ENCODE results near the gene LGR5.
"Not testable (repeated sequence)": the region's sequence is repeated elsewhere in the genome, so short reads cannot be mapped to it uniquely, and the experiment has no call there.

Gene LGR5

DNA sequence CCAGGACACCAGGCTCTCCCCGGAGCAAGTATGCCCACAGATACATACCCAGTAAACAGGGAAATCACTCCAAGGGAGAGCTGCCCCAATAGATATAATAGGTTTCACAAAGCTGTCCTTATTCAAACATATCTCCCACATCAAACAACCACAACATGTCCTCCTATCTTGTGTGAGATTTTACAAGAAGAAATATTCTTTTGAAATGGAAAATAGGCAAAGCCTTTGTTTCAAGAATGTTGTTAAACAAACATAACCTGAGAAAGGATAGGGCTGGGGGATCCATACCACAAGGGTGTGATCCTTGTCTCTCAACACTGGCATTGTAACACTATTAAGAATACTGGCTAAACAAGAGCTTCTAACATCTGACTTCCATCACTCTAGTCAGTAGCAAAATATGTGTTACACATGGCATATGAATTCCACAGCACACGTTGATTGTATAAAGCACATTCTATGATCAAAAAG lies 32.9 kb downstream of the LGR5 start:
- H3K4me3 ChIP-seq (ENCODE audit: low read depth, low read length), result no peak overlapping the region

DNA sequence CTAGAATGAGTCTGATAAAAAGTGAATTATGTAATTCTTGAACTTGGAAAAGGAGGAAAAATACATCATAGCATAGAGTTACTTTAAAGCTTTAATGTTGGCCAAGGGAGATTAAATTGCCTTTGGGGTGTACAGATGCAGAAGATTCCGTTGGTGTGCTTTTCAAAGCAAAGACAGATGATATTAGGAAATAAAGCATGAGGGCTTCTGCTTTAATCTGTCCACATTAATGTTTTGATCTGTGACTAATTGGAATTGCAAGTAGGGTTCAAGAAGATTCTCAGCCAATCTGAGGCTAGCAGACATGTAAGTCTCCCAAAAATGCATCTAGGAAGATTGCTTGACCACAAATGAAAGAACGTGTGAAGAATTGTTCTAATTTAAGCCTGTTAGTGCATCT lies 35.2 kb downstream of the LGR5 start:
- H3K4me3 ChIP-seq (ENCODE audit: low read depth, low read length), result no peak overlapping the region

DNA sequence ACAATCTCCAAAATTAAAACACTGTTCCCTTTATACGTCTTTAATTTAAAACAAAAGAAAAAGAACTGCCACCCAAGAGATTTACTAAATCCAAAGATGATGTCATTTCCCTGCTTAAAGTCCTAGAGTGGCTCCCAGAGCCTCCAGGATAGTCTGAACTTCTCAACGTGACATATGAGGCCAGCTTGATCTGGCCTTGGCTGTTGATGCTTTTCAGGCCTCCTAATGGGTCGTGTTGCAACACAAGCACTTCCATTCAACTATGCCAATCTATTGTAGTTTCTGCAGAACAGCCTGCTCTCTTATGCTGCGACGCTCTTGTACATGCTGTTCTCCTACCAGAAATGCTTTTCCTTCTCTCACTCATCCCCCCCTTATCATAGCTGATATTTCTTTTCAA lies 35.7 kb downstream of the LGR5 start:
- H3K4me3 ChIP-seq (ENCODE audit: low read depth, low read length), result no peak overlapping the region

DNA sequence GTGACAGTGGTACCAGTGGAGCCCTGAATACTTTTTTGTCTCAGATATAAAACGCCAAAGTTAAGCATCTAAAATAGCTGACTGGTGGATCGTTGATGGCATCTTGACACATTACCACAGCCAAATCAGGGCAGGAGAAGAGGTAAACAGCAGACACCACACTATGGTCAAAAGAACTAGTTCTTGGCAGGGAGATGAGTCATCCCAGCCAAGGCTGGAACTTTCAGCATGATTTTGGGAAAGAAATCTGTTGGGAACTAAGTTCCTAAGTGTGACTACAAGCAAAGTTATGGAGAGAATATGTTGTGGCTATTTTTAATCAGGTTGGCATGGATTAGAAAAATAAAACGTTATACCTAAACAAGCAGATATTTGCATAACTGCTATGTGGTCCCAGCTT lies 36.9 kb downstream of the LGR5 start:
- no peak overlapping the region for H3K4me3 ChIP-seq (ENCODE audit: low read depth, low read length)

DNA sequence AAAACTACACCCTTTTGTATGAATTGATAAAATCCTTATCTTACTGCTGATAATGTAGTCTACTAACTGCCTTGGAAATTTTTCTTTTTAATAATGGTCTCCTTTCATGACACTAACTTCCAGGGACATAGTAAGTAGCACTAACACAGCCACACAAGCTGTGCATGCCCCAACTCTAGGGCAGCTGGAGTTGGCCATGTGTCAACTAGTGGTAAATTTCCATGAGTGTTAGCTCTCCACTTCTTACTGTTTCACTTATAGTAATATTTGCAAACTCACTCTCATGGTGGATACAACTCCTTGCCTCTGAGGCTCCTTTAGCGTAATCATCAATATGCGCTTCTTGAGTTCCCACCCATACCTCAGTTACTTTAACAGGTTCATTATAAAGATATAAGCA lies 38.0 kb downstream of the LGR5 start:
- no peak overlapping the region for H3K4me3 ChIP-seq (ENCODE audit: low read depth, low read length)

DNA sequence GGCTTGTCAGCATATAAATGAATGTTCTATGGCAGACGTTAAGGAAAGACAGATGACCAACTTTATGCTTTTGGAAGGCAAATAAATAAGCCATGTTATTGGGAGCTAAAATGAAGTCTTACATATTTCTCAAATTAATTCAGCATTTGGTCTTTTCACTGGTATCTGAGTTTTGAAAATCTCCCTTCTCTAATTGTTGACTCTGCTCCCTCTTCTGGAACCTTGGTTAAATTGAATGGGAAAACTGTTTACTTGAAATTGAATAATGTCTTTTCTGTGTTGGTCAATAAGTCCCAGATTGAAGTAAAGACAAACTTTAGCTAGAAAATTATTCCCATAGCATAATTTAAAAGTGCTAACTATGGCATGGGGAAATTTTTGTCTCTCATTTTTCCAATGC lies 38.7 kb downstream of the LGR5 start:
- no peak overlapping the region for H3K4me3 ChIP-seq (ENCODE audit: low read depth, low read length)

DNA sequence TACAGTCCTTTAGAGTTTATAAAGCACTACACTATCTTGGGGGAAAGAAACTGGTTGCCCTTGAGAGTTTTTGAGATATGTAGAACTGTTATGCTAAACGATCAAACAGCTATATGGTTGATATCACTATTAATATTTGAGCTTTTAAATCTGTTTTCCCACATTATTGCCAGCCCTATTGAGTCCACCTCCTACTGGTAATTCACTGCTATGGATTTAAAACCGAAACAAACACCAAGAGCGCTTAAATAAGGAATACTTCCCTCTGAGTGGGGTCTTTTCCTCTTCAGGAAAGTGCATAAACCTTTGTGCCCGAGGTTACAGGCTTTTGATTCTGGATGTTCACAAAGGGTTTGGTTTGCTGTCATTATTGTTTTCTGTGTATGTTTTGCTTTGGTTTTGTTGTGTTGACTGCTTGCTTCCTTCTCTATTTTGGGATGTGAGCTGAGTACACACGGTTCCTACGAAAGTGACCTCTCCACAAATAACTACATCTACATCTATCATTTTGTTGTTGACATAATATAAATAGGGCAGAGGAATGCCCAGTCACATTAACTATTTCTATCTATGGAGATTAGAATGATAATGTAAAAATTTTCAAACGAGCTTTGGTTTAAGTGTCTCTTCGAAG lies 44.8 kb downstream of the LGR5 start:
- no peak overlapping the region for H3K4me3 ChIP-seq (ENCODE audit: low read depth, low read length)

DNA sequence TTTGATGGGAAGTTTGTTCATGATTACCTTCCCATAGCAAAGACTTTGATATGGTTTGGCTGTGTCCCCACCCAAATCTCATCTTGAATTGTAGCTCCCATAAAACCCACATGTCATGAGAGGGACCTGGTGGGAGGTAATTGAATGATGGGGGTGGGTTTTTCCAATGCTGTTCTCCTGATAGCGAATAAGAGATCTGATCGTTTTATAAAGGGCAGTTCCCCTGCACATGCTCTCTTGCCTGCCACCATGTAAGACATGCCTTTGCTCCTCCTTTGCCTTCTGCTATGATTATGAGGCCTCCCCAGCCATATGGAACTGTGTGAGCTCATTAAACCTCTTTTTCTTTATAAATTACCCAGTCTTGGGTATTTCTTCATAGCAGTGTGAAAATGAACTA lies 51.2 kb downstream of the LGR5 start:
- not testable (repeated sequence) for H3K4me3 ChIP-seq (ENCODE audit: low read depth, low read length)

DNA sequence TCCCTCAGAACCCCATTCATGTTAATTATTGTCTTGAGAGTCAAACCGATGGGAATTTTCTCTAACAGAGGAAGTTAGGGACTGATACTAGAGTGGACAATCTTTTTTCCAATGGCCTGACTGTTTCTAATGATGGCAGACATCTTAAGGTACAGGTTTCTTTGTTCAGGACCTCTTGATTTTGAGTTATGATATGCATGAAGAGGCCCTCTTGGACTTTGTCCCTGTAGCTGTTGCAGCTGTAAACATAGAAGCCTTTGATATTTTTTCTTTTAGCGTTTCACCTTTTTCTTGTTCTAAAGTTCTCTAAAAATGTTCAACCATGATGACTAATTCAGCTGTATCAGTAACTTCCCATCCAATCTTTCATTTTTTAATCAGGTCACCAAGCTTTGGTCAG lies 53.0 kb downstream of the LGR5 start:
- H3K4me3 ChIP-seq (ENCODE audit: low read depth, low read length), result no peak overlapping the region

DNA sequence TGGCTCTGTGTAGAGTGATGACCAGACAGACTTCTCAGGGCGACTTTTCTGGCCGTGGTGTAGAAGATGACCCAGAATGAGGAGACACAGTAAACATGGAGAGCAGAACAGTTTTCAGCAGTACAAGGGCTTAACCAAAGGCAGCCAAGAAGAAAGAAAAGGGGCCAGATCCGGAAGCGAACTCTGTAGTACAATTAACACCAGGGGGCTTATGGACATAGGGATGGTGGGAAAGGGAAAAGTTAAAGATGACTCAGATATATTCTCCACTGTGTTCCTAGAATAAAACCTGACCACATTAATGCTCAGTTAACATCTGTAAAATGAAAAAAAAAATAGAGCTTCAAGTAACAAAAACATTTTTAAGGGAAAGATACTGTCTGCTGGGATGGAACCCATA lies 60.2 kb downstream of the LGR5 start:
- no peak overlapping the region for H3K4me3 ChIP-seq (ENCODE audit: low read depth, low read length)

DNA sequence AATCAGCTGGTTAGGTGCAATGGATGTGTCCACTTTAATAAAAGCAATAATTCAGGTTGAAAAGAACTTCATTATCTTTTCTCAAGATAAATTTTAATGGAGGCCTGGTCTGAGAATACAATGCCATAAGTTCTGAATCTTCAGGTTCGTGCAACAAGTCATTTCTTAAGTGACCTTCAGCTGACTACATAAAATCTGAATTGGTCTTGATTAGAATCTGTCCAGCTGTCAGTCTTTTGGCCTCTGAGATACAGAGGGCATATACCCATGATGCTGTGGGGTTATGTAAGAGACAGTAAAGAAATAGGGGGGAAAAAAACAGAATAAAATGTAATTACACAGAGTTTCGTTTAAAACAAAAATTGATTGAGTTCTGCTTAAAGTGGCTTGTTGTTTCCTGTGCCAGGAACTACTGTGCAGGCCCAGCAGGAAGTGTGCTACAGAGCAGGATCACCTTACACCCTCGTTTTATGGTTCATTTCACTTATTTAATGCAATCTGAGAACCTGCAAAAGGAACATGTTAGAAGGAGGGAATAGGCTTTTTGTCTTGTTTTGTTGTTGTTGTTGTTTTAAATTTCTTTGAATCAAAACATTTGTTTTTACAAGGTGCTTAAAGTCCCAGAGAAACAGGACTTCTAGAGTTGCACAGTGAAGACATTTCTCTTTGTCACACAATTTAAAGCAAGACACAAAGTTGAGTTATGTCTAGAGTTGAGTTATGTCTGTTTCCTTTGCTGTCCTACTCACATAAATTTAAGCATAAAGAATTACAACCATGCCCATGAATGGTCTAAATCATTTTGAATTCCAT lies 64.2 kb downstream of the LGR5 start:
- no peak overlapping the region for H3K4me3 ChIP-seq (ENCODE audit: low read depth, low read length)

DNA sequence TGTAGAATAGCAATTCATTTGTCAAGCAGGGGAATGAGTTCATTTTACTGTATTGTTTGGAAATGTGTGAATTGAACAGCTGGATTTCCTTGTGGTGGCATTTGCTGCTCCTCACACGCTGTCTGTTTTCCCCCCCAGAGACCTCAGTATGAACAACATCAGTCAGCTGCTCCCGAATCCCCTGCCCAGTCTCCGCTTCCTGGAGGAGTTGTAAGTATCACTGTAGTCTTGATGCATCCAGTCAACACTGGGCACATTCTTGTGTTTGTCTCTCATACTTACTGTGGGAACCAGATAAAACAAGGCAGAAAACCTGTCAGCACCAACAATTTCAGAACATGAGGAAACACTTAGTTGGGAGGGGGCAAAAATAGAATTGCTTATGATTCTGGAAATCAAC lies 64.9 kb downstream of the LGR5 start:
- H3K4me3 ChIP-seq (ENCODE audit: low read depth, low read length), result no peak overlapping the region

DNA sequence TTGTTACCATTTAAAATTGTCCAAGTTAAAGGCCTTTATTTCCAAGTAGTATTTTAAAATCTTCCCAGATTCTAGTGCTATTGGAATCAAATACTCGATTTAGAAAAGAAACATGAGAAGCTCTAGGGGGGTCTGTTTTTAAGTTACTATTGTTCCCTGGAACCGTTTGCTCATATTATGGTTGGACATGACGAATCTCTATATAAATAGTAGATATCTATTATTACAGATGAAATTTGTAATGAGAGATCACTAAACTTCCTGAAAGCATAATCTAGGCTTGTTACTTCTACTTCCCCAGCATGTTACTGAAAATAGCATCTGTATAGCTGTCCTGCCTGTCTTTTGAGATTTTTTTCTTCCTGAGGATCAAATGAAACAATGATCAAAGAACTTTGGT lies 70.1 kb downstream of the LGR5 start:
- no peak overlapping the region for H3K4me3 ChIP-seq (ENCODE audit: low read depth, low read length)

DNA sequence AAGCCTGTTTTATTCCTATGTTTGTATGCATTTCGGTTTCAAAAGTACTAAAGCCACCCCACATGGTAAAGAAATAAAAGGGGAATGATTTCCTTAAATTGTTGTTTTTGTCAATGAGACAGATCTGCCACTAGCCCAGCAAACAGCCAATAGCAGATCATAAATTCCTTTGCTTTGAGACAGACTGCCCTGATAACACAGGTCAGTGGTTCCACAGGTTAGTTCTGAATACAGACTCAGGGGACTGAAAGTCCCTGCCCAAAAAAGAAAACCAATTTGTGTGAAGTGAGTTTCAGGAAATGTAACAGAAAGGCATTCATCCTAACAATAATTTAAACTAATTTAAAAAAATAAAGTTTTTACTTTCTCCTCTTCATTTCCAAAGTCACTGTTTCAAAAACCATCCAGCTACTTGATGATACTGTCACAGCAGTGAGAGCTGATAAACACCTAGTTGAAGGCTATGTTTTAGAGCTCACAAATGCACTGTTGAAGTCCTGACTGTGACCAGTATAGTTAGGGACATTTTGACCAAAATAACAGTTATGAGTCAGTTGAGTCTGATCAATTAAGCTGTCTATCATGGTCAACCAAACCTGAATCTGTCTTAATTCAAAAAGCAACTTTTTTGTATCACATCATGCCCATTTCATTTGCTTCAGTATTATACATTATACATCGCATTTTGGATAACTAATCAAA lies 77.7 kb downstream of the LGR5 start:
- no peak overlapping the region for H3K4me3 ChIP-seq (ENCODE audit: low read depth, low read length)

DNA sequence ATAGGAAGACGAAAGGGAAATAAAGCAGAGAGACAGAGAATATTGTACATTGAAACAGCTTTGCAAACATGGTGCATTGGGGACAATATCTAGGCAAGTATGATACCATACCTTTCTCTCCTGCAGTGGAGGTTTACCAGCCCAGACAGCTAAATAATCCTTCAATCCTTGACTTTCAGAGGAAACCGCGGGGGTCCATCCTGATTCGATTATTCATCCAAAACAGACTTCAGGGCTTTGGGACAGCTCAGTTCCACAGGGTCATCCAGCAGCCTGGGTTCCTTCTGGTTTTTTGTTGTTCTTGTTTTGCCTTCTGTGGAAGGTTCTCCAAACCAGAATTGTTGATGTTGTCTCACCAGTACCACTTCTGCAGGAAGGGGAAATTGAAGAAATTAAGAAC lies 81.5 kb downstream of the LGR5 start:
- H3K4me3 ChIP-seq (ENCODE audit: low read depth, low read length), result no peak overlapping the region

DNA sequence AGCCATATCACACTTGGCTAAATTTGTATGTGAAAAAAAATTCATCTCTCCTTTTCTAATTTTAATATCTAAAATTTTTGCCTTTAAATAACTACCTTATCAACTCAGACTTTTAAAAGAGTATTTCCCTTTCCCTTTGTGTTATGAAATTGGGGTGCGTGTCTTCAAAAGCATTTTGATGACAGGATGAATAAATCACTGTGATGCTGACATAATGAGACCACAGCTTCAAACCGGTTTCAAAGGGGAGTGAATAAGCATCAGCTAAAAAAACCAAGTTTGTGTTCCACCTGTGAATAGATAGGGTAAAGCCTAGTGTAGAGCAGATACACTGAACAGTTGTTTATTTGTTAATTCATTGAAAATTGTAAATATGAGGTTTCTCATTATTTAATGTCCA lies 85.0 kb downstream of the LGR5 start:
- H3K4me3 ChIP-seq (ENCODE audit: low read depth, low read length), result no peak overlapping the region

DNA sequence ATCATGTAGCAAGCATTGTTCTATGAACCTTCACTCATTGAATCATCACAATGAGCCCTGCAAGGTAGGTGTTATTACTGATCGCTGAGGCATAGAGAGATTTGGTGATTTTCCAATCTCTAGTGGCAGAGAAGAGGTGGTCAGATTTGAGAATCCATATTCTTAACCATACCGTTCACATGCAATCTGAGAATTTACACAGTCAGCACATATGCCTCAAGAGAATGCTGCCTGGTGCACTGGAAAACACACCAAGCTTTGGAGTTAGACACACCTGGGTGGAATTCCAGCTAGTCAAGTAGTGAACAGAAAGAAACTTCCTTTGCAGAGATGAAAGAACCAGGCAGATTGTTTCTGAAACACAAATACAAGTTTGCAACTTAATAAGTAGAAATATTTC lies 94.1 kb downstream of the LGR5 start:
- H3K4me3 ChIP-seq (ENCODE audit: low read depth, low read length), result no peak overlapping the region

DNA sequence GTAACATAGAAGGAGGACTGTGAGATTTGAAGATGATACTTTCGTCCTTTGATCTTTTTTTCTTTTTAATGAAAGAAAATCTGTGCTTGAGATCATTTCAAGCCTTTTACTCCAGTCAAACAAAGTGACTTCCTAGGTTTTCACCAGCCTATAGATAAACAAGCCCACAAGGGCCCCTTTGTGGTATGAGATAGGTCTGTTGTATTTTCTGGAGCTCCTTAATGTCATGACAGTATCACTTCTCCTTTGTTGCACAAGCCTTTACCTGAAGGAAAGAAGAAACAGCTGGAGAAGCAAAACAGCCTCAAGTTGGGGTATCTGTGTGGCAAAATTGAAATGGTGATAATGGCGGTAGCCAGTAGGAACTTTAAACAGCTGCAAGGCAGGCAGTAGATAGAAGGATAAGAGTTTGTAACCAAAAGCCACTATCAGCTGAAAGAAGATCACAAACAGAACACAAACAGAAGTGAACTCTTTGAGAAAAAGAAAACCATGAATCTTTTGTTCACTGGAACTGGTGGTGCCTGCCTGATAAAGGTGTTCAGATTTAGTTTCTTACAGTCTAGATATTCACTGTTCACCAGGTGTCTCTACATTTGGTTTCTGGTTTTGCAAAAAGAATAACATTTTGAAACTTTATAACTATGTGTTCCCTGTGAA lies 96.8 kb downstream of the LGR5 start:
- H3K4me3 ChIP-seq (ENCODE audit: low read depth, low read length), result no peak overlapping the region

DNA sequence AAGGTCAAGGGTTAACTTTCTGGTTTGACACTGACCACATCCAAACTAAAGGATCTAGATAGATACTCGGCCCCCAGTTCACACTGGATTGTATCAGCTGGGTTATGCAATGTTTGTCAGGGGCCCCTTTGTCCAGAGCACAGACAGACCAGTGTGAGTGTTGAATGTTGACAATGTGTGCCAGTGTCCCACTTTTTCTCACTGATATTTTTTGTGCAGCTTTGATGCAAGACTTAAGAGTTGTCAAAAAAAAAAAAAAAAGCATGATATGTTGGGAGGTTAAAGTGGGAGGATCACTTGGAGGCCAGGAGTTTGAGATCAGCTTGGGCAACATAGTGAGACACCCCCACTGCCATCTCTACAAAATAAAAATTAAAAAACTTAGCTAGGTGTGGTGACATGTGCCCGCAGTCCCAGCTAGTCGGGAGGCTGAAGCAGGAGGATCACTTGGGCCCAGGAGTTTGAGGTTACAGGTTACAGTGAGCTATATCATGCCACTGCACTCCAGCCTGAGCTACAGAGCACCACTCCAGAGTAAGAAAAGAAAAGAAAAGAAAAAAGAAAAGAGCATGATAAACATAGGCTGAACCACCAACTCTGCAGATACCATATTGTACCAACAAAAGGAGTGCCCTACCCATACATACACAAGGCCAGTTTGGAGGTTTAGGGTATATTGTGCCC lies 97.5 kb downstream of the LGR5 start:
- no peak overlapping the region for H3K4me3 ChIP-seq (ENCODE audit: low read depth, low read length)

DNA sequence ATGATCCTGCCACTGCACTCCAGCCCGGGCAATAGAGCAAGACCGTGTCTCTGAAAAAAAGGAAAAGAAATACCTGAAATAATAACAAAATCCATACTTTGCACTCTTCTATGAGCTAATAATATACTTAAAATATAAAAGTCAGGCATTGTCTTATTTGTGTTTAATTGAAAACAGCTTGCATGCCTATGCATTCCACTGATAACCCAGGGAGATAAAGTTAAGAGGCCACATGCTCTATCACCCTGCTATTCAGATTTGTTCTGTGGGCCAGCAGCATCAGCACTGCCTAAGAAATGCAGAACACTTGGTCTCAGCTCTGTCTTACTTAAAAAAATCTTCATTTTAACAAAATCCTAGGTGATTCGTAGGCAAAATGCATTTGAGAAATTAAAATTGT lies 99.2 kb downstream of the LGR5 start:
- H3K4me3 ChIP-seq (ENCODE audit: low read depth, low read length), result no peak overlapping the region

DNA sequence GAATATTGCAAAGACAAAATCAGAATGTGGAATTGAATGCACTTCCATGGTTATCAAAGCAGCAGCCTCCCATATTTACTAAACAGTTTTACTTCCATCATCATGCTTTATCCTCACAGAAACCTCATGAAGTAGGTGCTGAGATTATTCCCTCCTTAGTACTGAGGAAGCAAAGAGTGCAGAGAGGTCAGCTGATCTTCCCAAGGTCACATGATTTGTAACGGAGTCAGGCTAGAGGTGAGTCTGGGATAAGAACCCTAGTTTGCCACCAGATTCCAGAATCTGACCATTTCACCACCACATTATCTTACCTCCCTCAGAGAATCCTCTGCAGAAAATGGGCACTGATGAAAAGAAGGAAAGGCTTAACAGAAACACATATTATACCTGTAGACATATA lies 102.0 kb downstream of the LGR5 start:
- no peak overlapping the region for H3K4me3 ChIP-seq (ENCODE audit: low read depth, low read length)
